Fibroblast of villous mesenchyme (primary cell): ENCODE data around the gene SLC12A8. TPM values are rescaled to one million over a fixed set of nuclear protein-coding genes. Genes with fewer than 3 reads are reported as not detected.

Experiments
- DNase-seq: peaks from one replicate; pipeline ENCODE4 v3.0.0-alpha.2; 2010; ENCODE audit warnings: low read depth
- H3K4me3 ChIP-seq: 2 replicates; pipeline ENCODE4 v1.5.1; 2011; ENCODE audit warnings: low read depth, mild to moderate bottlenecking, low read length
- CTCF ChIP-seq: IDR thresholded peaks from 2 replicates; pipeline ENCODE4 v1.5.1; 2012; ENCODE audit warnings: low read depth, mild to moderate bottlenecking, low read length; ENCODE audit not compliant: insufficient read depth
- total RNA-seq: library from RNA; depleted of rRNA; stranded (reverse); fragments of >200 nt; gene quantifications from 2 replicates; pipeline ENCODE4 v1.2.3, GENCODE V29; 2012

Gene SLC12A8
- total RNA-seq, 1 donor: 37.6 TPM

GRCh38 chr3:125117631-125118191 is 94.8 kb downstream of the SLC12A8 start:
- no peak for DNase-seq
- TF ChIP-seq CTCF: no peak

GRCh38 chr3:125116311-125117080 is 96.1 kb downstream of the SLC12A8 start:
- no peak for TF ChIP-seq CTCF
- no peak overlapping the region for H3K4me3 ChIP-seq
- DNase-seq: peak; percentile 78

More at GRCh38 chr3:125117631-125118191, 94.8 kb downstream of the SLC12A8 start:
- no peak overlapping the region for H3K4me3 ChIP-seq

GRCh38 chr3:125115640-125116039 is 96.9 kb downstream of the SLC12A8 start:
- no peak for TF ChIP-seq CTCF
- DNase-seq: peak; percentile 69
- H3K4me3 ChIP-seq: no peak overlapping the region

GRCh38 chr3:125112981-125113380 is 99.6 kb downstream of the SLC12A8 start:
- no peak for TF ChIP-seq CTCF
- H3K4me3 ChIP-seq: no peak overlapping the region
- no peak for DNase-seq

GRCh38 chr3:125110876-125111480 is 101.6 kb downstream of the SLC12A8 start:
- no peak overlapping the region for H3K4me3 ChIP-seq
- DNase-seq: no peak
- no peak for TF ChIP-seq CTCF

GRCh38 chr3:125110016-125110875 is 102.3 kb downstream of the SLC12A8 start:
- peak; percentile 99 for DNase-seq
- H3K4me3 ChIP-seq: peak overlapping the region; percentile 88
- TF ChIP-seq CTCF: no peak
